ENCODE measurements around the gene PTPN4. TPM values are rescaled to one million over a fixed set of nuclear protein-coding genes. Genes with fewer than 3 reads are reported as not detected.

PTPN4 gene
- total and polyA plus RNA-seq, 2 donors (not counting 3 experiments of a cell fraction or from before 2014, with no cell fraction given): 6.8 to 29.6 TPM

DNA sequence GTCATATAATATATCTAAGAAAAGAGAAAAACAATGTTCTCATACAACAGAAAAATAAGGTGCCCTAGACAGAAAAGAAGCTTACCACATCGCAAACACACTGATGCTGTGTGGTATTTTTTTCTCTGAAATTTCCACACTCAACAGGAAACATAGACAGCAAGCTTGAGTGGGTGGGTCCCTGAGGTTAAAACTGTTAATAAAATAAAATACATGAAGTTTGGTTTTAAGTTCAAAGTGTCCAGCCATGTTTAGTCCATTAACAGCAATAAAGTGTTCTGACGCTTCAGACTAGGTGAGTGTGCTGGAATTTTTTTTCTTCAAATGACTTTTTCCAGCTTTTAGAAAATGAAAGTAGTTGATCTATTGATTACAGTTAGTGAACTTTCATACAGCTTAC lies 169.8 kb downstream of the PTPN4 start:
- TF ChIP-seq GATA2 (IDR thresholded peaks at IDR 0.05; ENCODE audit: insufficient read depth, insufficient read length, low read depth, low read length) (no peak), POLR2AphosphoS5 (IDR thresholded peaks at IDR 0.05; ENCODE audit: insufficient read depth, low read depth, low read length) (no peak), POLR2A (IDR thresholded peaks at IDR 0.05; ENCODE audit: low read depth, low read length) (no peak), FOS (IDR thresholded peaks at IDR 0.05; ENCODE audit: borderline replicate concordance, insufficient read depth, low read length) (no peak), EZH2 (IDR thresholded peaks at IDR 0.05; ENCODE audit: borderline replicate concordance, low read depth, low read length, severe bottlenecking) (no peak), JUN (IDR thresholded peaks at IDR 0.05; ENCODE audit: borderline replicate concordance, insufficient read depth, insufficient read length, low read depth) (no peak), MYC (IDR thresholded peaks at IDR 0.05; ENCODE audit: low read depth, low read length) (no peak)
- TF ChIP-seq, protein P1, sequence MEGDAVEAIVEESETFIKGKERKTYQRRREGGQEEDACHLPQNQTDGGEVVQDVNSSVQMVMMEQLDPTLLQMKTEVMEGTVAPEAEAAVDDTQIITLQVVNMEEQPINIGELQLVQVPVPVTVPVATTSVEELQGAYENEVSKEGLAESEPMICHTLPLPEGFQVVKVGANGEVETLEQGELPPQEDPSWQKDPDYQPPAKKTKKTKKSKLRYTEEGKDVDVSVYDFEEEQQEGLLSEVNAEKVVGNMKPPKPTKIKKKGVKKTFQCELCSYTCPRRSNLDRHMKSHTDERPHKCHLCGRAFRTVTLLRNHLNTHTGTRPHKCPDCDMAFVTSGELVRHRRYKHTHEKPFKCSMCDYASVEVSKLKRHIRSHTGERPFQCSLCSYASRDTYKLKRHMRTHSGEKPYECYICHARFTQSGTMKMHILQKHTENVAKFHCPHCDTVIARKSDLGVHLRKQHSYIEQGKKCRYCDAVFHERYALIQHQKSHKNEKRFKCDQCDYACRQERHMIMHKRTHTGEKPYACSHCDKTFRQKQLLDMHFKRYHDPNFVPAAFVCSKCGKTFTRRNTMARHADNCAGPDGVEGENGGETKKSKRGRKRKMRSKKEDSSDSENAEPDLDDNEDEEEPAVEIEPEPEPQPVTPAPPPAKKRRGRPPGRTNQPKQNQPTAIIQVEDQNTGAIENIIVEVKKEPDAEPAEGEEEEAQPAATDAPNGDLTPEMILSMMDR (IDR thresholded peaks at IDR 0.05; ENCODE audit: extremely low read depth in 1 of 2, insufficient read depth in 1 of 2, low read depth in 1 of 2, low read length in 2 of 2): no peak
- TF ChIP-seq, protein P2, sequence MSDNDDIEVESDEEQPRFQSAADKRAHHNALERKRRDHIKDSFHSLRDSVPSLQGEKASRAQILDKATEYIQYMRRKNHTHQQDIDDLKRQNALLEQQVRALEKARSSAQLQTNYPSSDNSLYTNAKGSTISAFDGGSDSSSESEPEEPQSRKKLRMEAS (IDR thresholded peaks at IDR 0.05; ENCODE audit: insufficient read depth, insufficient read length): no peak
- no peaks in the 10 kb centered on the region for H3K4me1 ChIP-seq (ENCODE audit: control insufficient read depth, extremely low read depth, insufficient read depth, low read length)

More for the DNA sequence above, 169.8 kb downstream of the PTPN4 start:
- BruUV-seq (replicated peaks): no TSS peak
- H3K27me3 ChIP-seq (ENCODE audit: control insufficient read depth in 2 of 2, insufficient read depth in 2 of 2, low read length in 2 of 2): no peaks in the 10 kb centered on the region
- DNase-seq (ENCODE audit: low read depth, low spot score) (no peak), FAIRE-seq (no peak)
- H3K9me1 ChIP-seq (replicated peaks; ENCODE audit: control insufficient read depth, extremely low read depth, insufficient read depth, low read length): no peaks in the 10 kb centered on the region
- H3K9ac ChIP-seq (replicated peaks; ENCODE audit: extremely low read depth, insufficient read depth, low read length): no peak overlapping the region
- ChIA-PET POLR2A (no interaction called here), CTCF (interaction anchor here (1.0 to 1.5 kb wide), 3 partner anchors 12 to 245 kb away, joined by 3 to 4 read pairs (median 3); no protein-coding TSS in a partner anchor)
- no peaks in the 10 kb centered on the region for H3K79me2 ChIP-seq (ENCODE audit: control insufficient read depth, insufficient read depth, low read length)
- no peaks in the 10 kb centered on the region for H4K20me1 ChIP-seq (replicated peaks; ENCODE audit: control insufficient read depth, extremely low read depth, insufficient read depth, low read length)
- H3K4me2 ChIP-seq (ENCODE audit: insufficient read depth, low read length): no peak overlapping the region
- dilution Hi-C loops (cut with MboI; ENCODE audit: extremely low pct_ligation_motif_present, low sequenced_read_pairs): no loop called here
- H3K9me3 ChIP-seq (replicated peaks; ENCODE audit: control insufficient read depth, insufficient read depth, low read length): no peaks in the 10 kb centered on the region
- H3K4me3 ChIP-seq (replicated peaks in 1 of 3; ENCODE audit: insufficient read depth in 1 of 3, low read depth in 1 of 3, low read length in 3 of 3): no peak overlapping the region
- intact Hi-C loops (cut with micrococcal nuclease): no loop called here
- no peaks in the 10 kb centered on the region for H3K36me3 ChIP-seq (ENCODE audit: control insufficient read depth in 2 of 2, extremely low read depth in 1 of 2, insufficient read depth in 2 of 2, low read length in 2 of 2)
- H2AFZ ChIP-seq (ENCODE audit: low read depth, low read length): no peak overlapping the region
- no peak overlapping the region for H3K27ac ChIP-seq (ENCODE audit: insufficient read depth, low read depth, low read length)
